ENCODE data around the gene BMPR1A. TPM values are rescaled to one million over a fixed set of nuclear protein-coding genes. Genes with fewer than 3 reads are reported as not detected.

The BMPR1A gene
- total RNA-seq, 6 donors from 2014 or later = 12.9 to 37.4 (median 30.6) TPM

DNA sequence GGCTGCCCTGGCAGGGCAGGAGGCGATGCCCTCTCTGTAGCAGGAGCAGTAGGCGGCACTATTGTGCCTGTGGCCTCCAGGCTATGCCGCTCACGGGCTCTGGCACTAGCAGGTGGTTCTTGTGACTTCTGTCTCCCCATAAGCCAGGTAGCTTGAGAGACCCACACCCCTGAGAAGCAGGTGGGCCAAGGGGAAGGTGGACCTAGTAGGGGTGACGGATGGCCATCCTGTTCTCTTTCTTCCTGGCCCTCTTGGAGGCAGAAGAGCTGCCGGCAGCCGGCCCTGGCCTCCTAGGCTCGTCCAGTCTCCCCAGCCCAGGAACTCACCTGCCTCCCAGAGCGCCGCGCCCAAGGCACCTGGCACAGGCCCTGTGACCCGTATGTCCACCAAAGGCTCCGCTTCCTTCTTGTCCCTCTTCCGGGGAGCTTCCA lies 185.6 kb downstream of the BMPR1A start:
- WGBS, 2 donors = 93 to 96% methylated on average over 14 of the region's 14 CpGs
- DNase-seq (peak; percentile 12 to 71), ATAC-seq (ENCODE audit: low FRiP score in 2 of 2) (no peak)
- no peak overlapping the region for H3K4me3 ChIP-seq
- TF ChIP-seq, protein P1, sequence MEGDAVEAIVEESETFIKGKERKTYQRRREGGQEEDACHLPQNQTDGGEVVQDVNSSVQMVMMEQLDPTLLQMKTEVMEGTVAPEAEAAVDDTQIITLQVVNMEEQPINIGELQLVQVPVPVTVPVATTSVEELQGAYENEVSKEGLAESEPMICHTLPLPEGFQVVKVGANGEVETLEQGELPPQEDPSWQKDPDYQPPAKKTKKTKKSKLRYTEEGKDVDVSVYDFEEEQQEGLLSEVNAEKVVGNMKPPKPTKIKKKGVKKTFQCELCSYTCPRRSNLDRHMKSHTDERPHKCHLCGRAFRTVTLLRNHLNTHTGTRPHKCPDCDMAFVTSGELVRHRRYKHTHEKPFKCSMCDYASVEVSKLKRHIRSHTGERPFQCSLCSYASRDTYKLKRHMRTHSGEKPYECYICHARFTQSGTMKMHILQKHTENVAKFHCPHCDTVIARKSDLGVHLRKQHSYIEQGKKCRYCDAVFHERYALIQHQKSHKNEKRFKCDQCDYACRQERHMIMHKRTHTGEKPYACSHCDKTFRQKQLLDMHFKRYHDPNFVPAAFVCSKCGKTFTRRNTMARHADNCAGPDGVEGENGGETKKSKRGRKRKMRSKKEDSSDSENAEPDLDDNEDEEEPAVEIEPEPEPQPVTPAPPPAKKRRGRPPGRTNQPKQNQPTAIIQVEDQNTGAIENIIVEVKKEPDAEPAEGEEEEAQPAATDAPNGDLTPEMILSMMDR (IDR thresholded peaks at IDR 0.05) = no peak
- TF ChIP-seq EP300 (IDR thresholded peaks at IDR 0.05) = no peak
- peaks cover 5 to 12% (median 11%) of the 10 kb centered on the region in 4 donors for H3K4me1 ChIP-seq
- H3K27ac ChIP-seq = no peak overlapping the region
- H3K36me3 ChIP-seq = peaks cover 0 to 31% (median 0%) of the 10 kb centered on the region in 4 donors
- no peaks in the 10 kb centered on the region for H3K9me3 ChIP-seq
- H3K27me3 ChIP-seq = no peaks in the 10 kb centered on the region

DNA sequence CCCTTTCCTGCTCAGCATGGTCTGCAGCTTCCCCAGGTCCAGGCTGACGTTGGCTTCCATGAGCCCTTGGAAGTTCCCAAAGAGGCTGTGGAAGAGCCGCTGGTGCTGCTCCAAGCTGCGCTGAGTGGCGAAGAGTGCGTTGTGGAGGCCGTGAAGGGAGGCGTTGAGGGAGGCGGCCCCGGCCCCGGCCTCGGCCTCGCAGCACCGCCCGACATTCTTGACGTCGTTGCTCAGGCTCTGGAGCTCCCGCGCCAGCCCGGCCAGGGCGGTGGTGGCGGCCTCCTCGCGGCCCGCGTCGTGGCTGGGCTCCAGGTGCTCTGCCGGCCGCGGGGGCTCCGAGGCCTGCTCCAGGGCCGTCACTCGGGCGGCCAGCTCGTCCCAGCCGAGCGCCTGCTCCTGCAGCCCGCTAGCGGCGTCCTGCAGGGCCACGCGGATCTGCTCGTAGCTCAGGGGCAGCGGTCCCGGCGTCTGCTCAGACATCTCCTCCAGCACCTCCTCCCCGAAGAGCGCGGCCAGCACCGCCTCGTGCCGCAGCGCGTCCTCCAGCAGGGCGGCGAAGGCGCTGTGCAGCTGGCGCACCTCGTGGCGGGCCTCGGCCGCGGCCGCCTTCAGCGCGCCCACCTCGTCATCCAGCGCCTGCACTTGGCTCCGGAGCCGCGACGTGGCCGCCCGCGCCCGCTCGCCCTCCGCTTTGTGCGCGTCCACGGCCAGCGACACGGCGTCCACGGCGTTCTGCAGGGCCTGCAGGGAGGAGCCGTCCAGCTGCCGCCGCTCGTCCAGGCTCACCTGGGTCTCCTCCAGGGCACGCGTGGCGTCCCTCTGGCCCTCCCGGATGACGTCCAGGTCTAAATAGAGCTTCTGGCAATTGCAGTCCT lies 186.3 kb downstream of the BMPR1A start:
- peak in 1 of 2 donors; percentile 31 for ATAC-seq (ENCODE audit: low FRiP score in 2 of 2)

DNA sequence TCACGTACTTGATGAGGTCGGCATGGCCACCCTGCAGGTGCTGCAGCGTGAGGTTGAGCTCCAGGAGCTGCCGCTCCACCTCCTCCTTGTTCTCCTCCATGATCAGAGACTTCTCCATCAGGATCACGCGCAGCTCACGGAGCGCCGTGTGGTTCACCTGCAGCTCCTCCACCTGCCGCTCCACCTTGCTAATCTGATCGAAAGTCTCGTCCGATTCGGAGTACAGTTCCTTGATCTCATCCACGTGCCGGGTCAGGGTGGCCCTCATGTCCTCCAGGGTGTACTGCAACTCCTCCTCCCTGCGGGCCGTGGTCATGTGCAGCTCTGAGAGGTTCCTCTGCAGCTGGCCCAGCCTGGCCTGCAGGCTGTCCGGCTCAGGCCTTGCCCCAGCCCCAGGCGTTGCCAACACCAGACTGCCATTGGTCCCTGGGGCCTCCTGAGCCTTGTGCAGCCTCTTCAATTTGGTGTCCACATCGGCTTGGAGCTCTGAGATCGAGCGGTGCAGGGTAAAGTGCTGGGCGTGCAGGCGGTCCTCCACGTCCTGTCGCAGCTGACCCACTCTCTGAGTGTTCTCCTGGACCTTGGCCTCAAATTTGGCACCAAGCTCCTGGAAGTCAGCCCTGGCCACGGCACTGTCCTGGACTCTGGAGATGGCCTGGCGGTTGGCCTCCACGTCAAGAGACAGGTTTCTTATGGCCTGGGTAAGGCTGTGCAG lies 187.1 kb downstream of the BMPR1A start:
- H3K9me3 ChIP-seq = no peaks in the 10 kb centered on the region
- TF ChIP-seq POLR2A (IDR thresholded peaks at IDR 0.05) (no peak), EP300 (IDR thresholded peaks at IDR 0.05) (no peak), POLR2AphosphoS5 (IDR thresholded peaks at IDR 0.05) (no peak)
- TF ChIP-seq, protein P1 (IDR thresholded peaks at IDR 0.05) = no peak
- H3K36me3 ChIP-seq = peaks cover 0 to 29% (median 0%) of the 10 kb centered on the region in 4 donors
- ATAC-seq (ENCODE audit: low FRiP score in 2 of 2) (no peak), DNase-seq (no peak)
- H3K27me3 ChIP-seq = no peaks in the 10 kb centered on the region
- peaks cover 5 to 12% (median 11%) of the 10 kb centered on the region in 4 donors for H3K4me1 ChIP-seq
- 94 to 96% methylated on average over 18 to 28 of the region's 30 CpGs for WGBS, 2 donors
- H3K27ac ChIP-seq = no peak overlapping the region
- no peak overlapping the region for H3K4me3 ChIP-seq

More for the DNA sequence above, 186.3 kb downstream of the BMPR1A start:
- H3K36me3 ChIP-seq = peaks cover 0 to 29% (median 0%) of the 10 kb centered on the region in 4 donors
- H3K9me3 ChIP-seq = no peaks in the 10 kb centered on the region
- H3K4me1 ChIP-seq = peaks cover 5 to 12% (median 11%) of the 10 kb centered on the region in 4 donors
- H3K27me3 ChIP-seq = no peaks in the 10 kb centered on the region
- no peak overlapping the region for H3K27ac ChIP-seq
- DNase-seq = peak; percentile 16 to 86
- TF ChIP-seq EP300 (IDR thresholded peaks at IDR 0.05) (no peak), POLR2A (IDR thresholded peaks at IDR 0.05) (no peak), POLR2AphosphoS5 (IDR thresholded peaks at IDR 0.05) (no peak)
- TF ChIP-seq, protein P1 (IDR thresholded peaks at IDR 0.05) = no peak
- WGBS, 2 donors = 87 to 90% methylated on average over 45 to 94 of the region's 94 CpGs
- peak overlapping the region in 1 of 4 donors; percentile 24 for H3K4me3 ChIP-seq

DNA sequence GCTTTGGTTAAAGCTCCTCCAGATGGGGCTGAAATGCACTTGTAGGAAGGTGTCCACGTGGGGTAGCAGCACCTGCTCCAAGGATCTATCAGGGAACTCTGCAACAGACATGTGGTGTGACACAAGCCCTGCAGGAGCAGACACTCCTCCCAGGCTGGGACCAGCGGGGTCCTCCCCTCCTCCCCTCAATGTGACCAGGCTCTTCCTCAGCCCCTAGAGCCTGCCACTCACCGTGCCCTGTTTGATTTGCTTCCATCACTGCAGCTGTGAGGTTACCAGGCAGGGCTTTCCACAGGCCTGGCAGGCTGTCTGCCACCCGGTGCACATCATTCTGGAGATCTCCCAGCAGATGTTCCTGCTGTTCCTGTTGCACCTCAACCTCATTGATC lies 187.6 kb downstream of the BMPR1A start:
- Histone ChIP-seq H3K36me3 (peaks cover 0 to 29% (median 0%) of the 10 kb centered on the region in 4 donors), H3K9me3 (no peaks in the 10 kb centered on the region), H3K4me1 (peaks cover 5 to 12% (median 11%) of the 10 kb centered on the region in 4 donors), H3K27ac (no peak overlapping the region), H3K27me3 (no peaks in the 10 kb centered on the region), H3K4me3 (no peak overlapping the region)
- TF ChIP-seq EP300 (IDR thresholded peaks at IDR 0.05) = no peak
- no peak for TF ChIP-seq POLR2AphosphoS5 (IDR thresholded peaks at IDR 0.05)
- TF ChIP-seq, protein P1 (IDR thresholded peaks at IDR 0.05) = no peak
- no peak for TF ChIP-seq POLR2A (IDR thresholded peaks at IDR 0.05)
- ATAC-seq (ENCODE audit: low FRiP score in 2 of 2) (no peak), DNase-seq (no peak)
- 89 to 93% methylated on average over 3 to 4 of the region's 4 CpGs for WGBS, 2 donors
